Measurements from ENCODE around the gene PDLIM7. TPM values are rescaled to one million over a fixed set of nuclear protein-coding genes. Genes with fewer than 3 reads are reported as not detected.

Gene PDLIM7
- total and polyA plus RNA-seq, 2 of the 8 experiments (the other 6 are each of a cell fraction or from before 2014, with no cell fraction given): 67.3 to 94.2 TPM

DNA sequence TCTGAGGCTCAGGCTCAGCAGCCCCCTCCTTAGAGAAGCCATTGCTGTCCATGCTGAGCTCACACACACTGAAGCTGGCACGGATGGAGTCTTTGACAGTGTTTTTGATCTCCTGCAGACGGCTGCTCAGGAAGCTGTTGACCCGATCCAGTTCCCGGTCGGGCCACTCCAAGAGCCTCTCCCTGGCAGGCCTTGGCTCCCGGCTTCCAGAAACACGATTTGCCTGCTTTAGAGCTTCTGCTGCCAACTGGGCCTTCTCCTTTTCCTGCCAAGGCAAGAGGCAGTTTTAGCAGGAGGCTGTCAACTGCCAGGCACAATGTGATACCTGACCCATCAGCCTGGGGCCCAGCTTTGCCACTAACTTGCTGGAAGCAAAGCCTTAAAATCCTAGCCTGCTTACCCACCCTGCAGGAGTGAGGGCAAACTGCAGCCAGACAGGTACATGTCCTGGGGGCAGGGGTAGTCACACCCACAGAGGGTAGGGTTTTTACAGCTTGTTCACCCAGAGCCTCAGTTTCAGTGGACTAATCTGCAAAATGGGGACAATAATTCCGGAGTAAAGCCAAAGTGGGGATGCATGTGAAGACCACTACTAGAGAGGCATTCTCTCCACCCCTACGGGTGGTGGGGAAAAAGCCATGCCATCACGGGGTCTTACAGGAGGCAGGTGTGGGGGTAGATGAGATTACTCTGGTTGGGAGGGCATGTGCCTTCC, 27.7 kb upstream of the PDLIM7 start:
- Histone ChIP-seq H2BK120ac (replicated peaks; ENCODE audit: low read depth, low read length) (no peak overlapping the region), H3K4me3 (ENCODE audit: extremely low read depth in 1 of 4, insufficient read depth in 2 of 4, low read depth in 3 of 4, low read length in 4 of 4) (no peak overlapping the region), H4K91ac (replicated peaks; ENCODE audit: insufficient read length, low read length) (no peak overlapping the region), H3K14ac (ENCODE audit: insufficient read length) (no peak overlapping the region), H3K4ac (replicated peaks; ENCODE audit: insufficient read length, low read depth, low read length) (no peak overlapping the region), H3K4me2 (ENCODE audit: insufficient read depth in 1 of 2, low read depth in 2 of 2, low read length in 2 of 2) (no peak overlapping the region), H4K5ac (ENCODE audit: insufficient read length, low read depth, low read length) (no peak overlapping the region), H3K79me1 (ENCODE audit: low read depth, low read length) (no peaks in the 10 kb centered on the region), H3K27ac (ENCODE audit: low read depth, low read length) (no peak overlapping the region), H4K20me1 (replicated peaks in 1 of 2; ENCODE audit: control insufficient read depth in 1 of 2, insufficient read depth in 2 of 2, low read length in 2 of 2) (peaks cover 9% of the 10 kb centered on the region in 2 experiments), H3K56ac (replicated peaks; ENCODE audit: insufficient read length, low read depth, low read length) (no peak overlapping the region), H3K27me3 (replicated peaks in 1 of 4; ENCODE audit: control insufficient read depth in 3 of 4, extremely low read depth in 1 of 4, insufficient read depth in 3 of 4, low read length in 3 of 4) (no peaks in the 10 kb centered on the region), H3K36me3 (ENCODE audit: control insufficient read depth in 2 of 4, insufficient read depth in 4 of 4, low read length in 3 of 4) (peaks cover 25 to 69% (median 40%) of the 10 kb centered on the region in 4 experiments; a peak in 7 of 8 replicates), H2BK12ac (ENCODE audit: low read depth, low read length) (no peak overlapping the region), H3K23me2 (ENCODE audit: low read depth, low read length) (no peaks in the 10 kb centered on the region), H2BK20ac (ENCODE audit: low read length) (no peak overlapping the region), H3K79me2 (ENCODE audit: control insufficient read depth in 1 of 2, insufficient read depth in 2 of 2, low read length in 2 of 2) (no peaks in the 10 kb centered on the region), H3K23ac (ENCODE audit: insufficient read length) (no peak overlapping the region), H3K4me1 (replicated peaks in 1 of 4; ENCODE audit: control insufficient read depth in 3 of 4, insufficient read depth in 4 of 4, low read length in 3 of 4) (no peaks in the 10 kb centered on the region), H2AFZ (ENCODE audit: low read length) (no peak overlapping the region), H2BK5ac (ENCODE audit: low read depth, low read length) (no peak overlapping the region), H3K18ac (ENCODE audit: extremely low read depth, low read length) (no peak overlapping the region), H3K9me3 (ENCODE audit: insufficient read depth in 2 of 2, low read depth in 1 of 2, low read length in 1 of 2) (no peaks in the 10 kb centered on the region), H2BK15ac (ENCODE audit: low read length) (no peak overlapping the region), H4K8ac (ENCODE audit: extremely low read depth, insufficient read depth, low read length) (no peak overlapping the region), H2AK5ac (ENCODE audit: low read depth, low read length) (no peak overlapping the region), H3K9ac (replicated peaks in 1 of 4; ENCODE audit: extremely low read depth in 1 of 4, low read depth in 3 of 4, low read length in 3 of 4) (no peak overlapping the region)
- WGBS, 2 experiments (ENCODE audit: extremely low coverage in 1 of 2, insufficient coverage in 1 of 2, insufficient read length in 1 of 2, insufficient replicate concordance in 2 of 2, low coverage in 1 of 2, low lambda C conversion rate in 2 of 2, missing lambda C conversion rate in 1 of 2): 91% methylated on average over 10 of the region's 10 CpGs; no CpG with 5 or more reads in 1 of the 2 experiments
- no peak for FAIRE-seq
- DNase-seq (ENCODE audit: low read depth in 1 of 2, low spot score in 2 of 2): no peak
- ChIA-PET POLR2A (ENCODE audit: partially characterized antibody) (interaction anchor here (0.8 to 1.9 kb wide), 12 partner anchors 8 to 53 kb away, joined by 3 to 10 read pairs (median 3); partner anchors contain the start of gene DDX41), CTCF (ENCODE audit: partially characterized antibody) (interaction anchor here (0.6 to 2.2 kb wide), 13 partner anchors 9 to 543 kb away, joined by 3 to 12 read pairs (median 3); partner anchors contain the start of gene DOK3)
- TF ChIP-seq RAD21 (IDR thresholded peaks at IDR 0.05 in 1 of 2, conservative IDR thresholded peaks at IDR 0.05 in 1 of 2; ENCODE audit: low read depth in 2 of 2, low read length in 2 of 2) (peak in 1 of 2 experiments; percentile 2; a peak in 1 of 4 replicates), BRCA1 (IDR thresholded peaks at IDR 0.05; ENCODE audit: low read depth, low read length) (no peak)

Data from H1 (cell line).